Natural killer cell (primary cell): ENCODE results near the gene SERPIND1. TPM values are rescaled to one million over a fixed set of nuclear protein-coding genes. Genes with fewer than 3 reads are reported as not detected.

Source experiments
- ATAC-seq, 3 donors: fragments of 150-1000 bp in 2 of 3; fragments of 200-7000 bp in 1 of 3; cut with Tn5 transposase; 1 replicate in 1 of 3; 2 replicates in 2 of 3; pipeline ENCODE4 v1.10.0; 2021; ENCODE audit warnings: mild to moderate bottlenecking in 2 of 3, moderate library complexity in 2 of 3
- DNase-seq, 2 donors: peaks; one replicate each; pipeline versions ENCODE4 v3.0.0 to v3.0.0-alpha.2; 2013 to 2021; ENCODE audit warnings: mixed read lengths in 1 of 2
- H3K27ac ChIP-seq: one replicate; pipeline ENCODE4 v1.5.1; 2013; ENCODE audit warnings: mild to moderate bottlenecking, low read length
- H3K27me3 ChIP-seq: one replicate; pipeline ENCODE4 v1.6.1; 2013; ENCODE audit warnings: low read length; ENCODE audit not compliant: control insufficient read depth, insufficient read depth
- H3K36me3 ChIP-seq: one replicate; pipeline ENCODE4 v1.6.1; 2013; ENCODE audit warnings: low read length; ENCODE audit not compliant: control insufficient read depth, insufficient read depth
- H3K4me1 ChIP-seq: one replicate; pipeline ENCODE4 v1.6.1; 2013; ENCODE audit warnings: low read length; ENCODE audit not compliant: control insufficient read depth, insufficient read depth
- H3K4me3 ChIP-seq: one replicate; pipeline ENCODE4 v1.5.1; 2013; ENCODE audit warnings: low read length
- H3K9me3 ChIP-seq: one replicate; pipeline ENCODE4 v1.6.1; 2013; ENCODE audit warnings: low read length; ENCODE audit not compliant: control insufficient read depth, insufficient read depth
- H3K27ac Mint-ChIP-seq, 2 donors: one replicate each; pipeline ENCODE4 v1.8.0; 2022; ENCODE audit warnings: mild to moderate bottlenecking in 2 of 2, mixed read lengths in 2 of 2, moderate library complexity in 1 of 2
- H3K27me3 Mint-ChIP-seq, 2 donors: one replicate each; pipeline ENCODE4 v1.8.0; 2022; ENCODE audit warnings: low read depth in 2 of 2, mixed read lengths in 2 of 2
- H3K36me3 Mint-ChIP-seq: one replicate; pipeline ENCODE4 v1.8.0; 2022; ENCODE audit warnings: mixed read lengths
- H3K4me1 Mint-ChIP-seq, 2 donors: one replicate each; pipeline ENCODE4 v1.8.0; 2022; ENCODE audit warnings: mixed read lengths in 2 of 2
- H3K4me3 Mint-ChIP-seq: one replicate; pipeline ENCODE4 v1.8.0; 2022; ENCODE audit warnings: mild to moderate bottlenecking, moderate library complexity, mixed read lengths
- H3K9me3 Mint-ChIP-seq, 2 donors: one replicate each; pipeline ENCODE4 v1.8.0; 2022; ENCODE audit warnings: mixed read lengths in 2 of 2
- CTCF ChIP-seq: fragments of 200-600 bp; IDR thresholded peaks from one replicate; pipeline ENCODE4 v1.8.0; 2022; ENCODE audit warnings: antibody characterized with exemption
- WGBS: methylation state at CpG from one replicate; pipeline ENCODE4 v1.1.7; 2013; ENCODE audit warnings: missing lambda C conversion rate; ENCODE audit not compliant: insufficient coverage; 5-methylcytosine and 5-hydroxymethylcytosine counted together
- intact Hi-C: fragments of 100-400 bp; cut with micrococcal nuclease; formaldehyde crosslinking; loops from one replicate; pipeline ENCODE4 v1.14.2; 2022
- total RNA-seq, 4 donors: library from RNA; stranded (reverse); fragments of 120-200 nt in 1 of 4; gene quantifications; one replicate each; pipeline versions ENCODE4 v1.2.3 to v1.2.4, GENCODE V29; 2013 to 2022

Gene SERPIND1
- total RNA-seq, 3 donors from 2014 or later (not counting 1 experiment from before 2014, with no cell fraction given) = 0.43 TPM; not detected in 2

DNA sequence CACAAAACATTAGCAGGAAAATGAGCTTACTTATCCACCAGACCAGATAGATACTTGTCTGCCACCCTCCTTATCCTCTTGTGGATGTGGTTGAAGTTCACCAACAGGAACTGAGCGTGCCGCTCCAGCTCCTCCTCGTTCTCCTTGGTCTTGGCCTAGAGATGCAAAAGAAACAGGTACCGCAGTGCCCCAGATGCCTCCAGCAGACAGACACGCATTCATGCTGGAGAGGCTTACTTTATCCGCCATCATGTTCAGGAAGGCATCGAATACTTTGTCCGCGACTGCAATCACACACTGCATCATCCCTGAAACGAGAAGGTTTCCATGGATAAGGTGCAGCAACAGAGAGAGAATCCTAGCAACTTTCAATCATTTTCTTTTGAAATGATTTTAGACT, 21.0 kb upstream of the SERPIND1 start:
- H3K36me3 ChIP-seq = peaks cover 45% of the 10 kb centered on the region
- Mint-ChIP-seq H3K27ac (no peak overlapping the region), H3K27me3 (no peaks in the 10 kb centered on the region), H3K4me1 (peaks cover 0 to 15% of the 10 kb centered on the region in 2 donors), H3K36me3 (no peaks in the 10 kb centered on the region), H3K4me3 (no peak overlapping the region), H3K9me3 (no peaks in the 10 kb centered on the region)
- no peak for ATAC-seq
- no peak overlapping the region for H3K4me3 ChIP-seq
- no peaks in the 10 kb centered on the region for H3K9me3 ChIP-seq
- no peak overlapping the region for H3K27ac ChIP-seq
- intact Hi-C loops = no loop called here
- peaks cover 25% of the 10 kb centered on the region for H3K4me1 ChIP-seq
- DNase-seq = no peak
- H3K27me3 ChIP-seq = no peaks in the 10 kb centered on the region
- 98% methylated on average over 10 of the region's 10 CpGs for WGBS
- TF ChIP-seq CTCF = no peak

DNA sequence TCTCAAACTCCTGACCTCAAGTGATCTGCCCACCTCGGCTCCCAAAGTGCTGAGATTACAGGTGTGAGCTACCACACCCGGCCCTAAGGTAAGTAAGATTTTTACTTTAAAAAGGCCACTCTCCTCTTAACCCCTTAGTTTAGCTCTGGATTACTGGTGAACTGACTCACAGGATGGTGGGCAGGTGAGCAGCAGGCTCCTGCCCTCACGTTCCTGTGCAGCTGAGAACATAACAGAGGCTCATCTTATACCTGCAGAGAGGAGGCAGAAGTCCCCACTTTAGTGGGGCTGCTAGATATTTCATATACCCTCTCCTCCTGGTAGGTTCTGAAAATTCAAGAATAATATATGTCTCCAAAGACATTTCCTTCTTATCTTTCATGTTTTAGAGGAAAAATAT, 17.1 kb upstream of the SERPIND1 start:
- Histone ChIP-seq H3K27me3 (no peaks in the 10 kb centered on the region), H3K27ac (no peak overlapping the region), H3K4me1 (no peaks in the 10 kb centered on the region), H3K36me3 (peaks cover 49% of the 10 kb centered on the region), H3K9me3 (no peaks in the 10 kb centered on the region), H3K4me3 (no peak overlapping the region)
- no peak for ATAC-seq
- DNase-seq = no peak
- Mint-ChIP-seq H3K27me3 (no peaks in the 10 kb centered on the region), H3K36me3 (no peaks in the 10 kb centered on the region), H3K4me3 (no peak overlapping the region), H3K9me3 (no peaks in the 10 kb centered on the region), H3K4me1 (no peaks in the 10 kb centered on the region), H3K27ac (no peak overlapping the region)
- intact Hi-C loops = no loop called here
- 92% methylated on average over 3 of the region's 3 CpGs for WGBS
- no peak for TF ChIP-seq CTCF

DNA sequence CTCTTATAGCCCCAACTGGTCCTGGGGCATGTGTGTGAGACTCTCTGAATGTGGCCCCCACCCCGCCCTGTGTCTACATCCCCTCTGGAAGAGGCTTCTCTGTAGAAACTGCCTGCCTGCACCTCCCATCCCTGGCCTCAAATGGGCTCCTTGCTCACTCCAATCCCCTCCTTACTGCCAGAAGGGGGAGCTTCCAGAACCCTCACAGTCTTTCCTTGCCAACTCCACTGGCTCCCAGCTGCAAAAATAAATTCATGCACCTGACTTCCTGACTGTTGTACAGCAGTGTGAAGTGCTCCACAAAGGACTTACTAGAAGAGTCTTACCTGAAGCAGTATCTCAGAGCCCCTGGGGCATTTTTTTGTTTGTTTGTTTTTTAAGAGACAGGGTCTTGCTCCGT, 15.2 kb upstream of the SERPIND1 start:
- no peaks in the 10 kb centered on the region for H3K4me1 ChIP-seq
- no peaks in the 10 kb centered on the region for H3K9me3 Mint-ChIP-seq
- TF ChIP-seq CTCF = no peak
- peaks cover 46% of the 10 kb centered on the region for H3K36me3 ChIP-seq
- intact Hi-C loops = no loop called here
- H3K27me3 ChIP-seq = no peaks in the 10 kb centered on the region
- ATAC-seq (no peak), DNase-seq (no peak)
- H3K4me3 Mint-ChIP-seq = no peak overlapping the region
- no peak overlapping the region for H3K27ac ChIP-seq
- H3K36me3 Mint-ChIP-seq = no peaks in the 10 kb centered on the region
- no peaks in the 10 kb centered on the region for H3K27me3 Mint-ChIP-seq
- no peak overlapping the region for H3K4me3 ChIP-seq
- H3K27ac Mint-ChIP-seq = no peak overlapping the region
- no peaks in the 10 kb centered on the region for H3K4me1 Mint-ChIP-seq
- H3K9me3 ChIP-seq = no peaks in the 10 kb centered on the region
- WGBS = 100% methylated on average over 2 of the region's 2 CpGs

GRCh38 chr22:20760084-20760483, 13.8 kb upstream of the SERPIND1 start:
- Histone ChIP-seq H3K36me3 (peaks cover 53% of the 10 kb centered on the region), H3K9me3 (no peaks in the 10 kb centered on the region), H3K4me1 (no peaks in the 10 kb centered on the region), H3K4me3 (no peak overlapping the region), H3K27me3 (no peaks in the 10 kb centered on the region), H3K27ac (no peak overlapping the region)
- Mint-ChIP-seq H3K36me3 (peaks cover 10% of the 10 kb centered on the region), H3K27me3 (no peaks in the 10 kb centered on the region), H3K4me1 (no peaks in the 10 kb centered on the region), H3K4me3 (no peak overlapping the region), H3K9me3 (no peaks in the 10 kb centered on the region), H3K27ac (no peak overlapping the region)
- WGBS = 100% methylated on average over 1 of the region's 2 CpGs
- TF ChIP-seq CTCF = no peak
- intact Hi-C loops = no loop called here
- ATAC-seq (no peak), DNase-seq (no peak)
